Measurements from ENCODE around the gene HTR1A.

The HTR1A gene

DNA sequence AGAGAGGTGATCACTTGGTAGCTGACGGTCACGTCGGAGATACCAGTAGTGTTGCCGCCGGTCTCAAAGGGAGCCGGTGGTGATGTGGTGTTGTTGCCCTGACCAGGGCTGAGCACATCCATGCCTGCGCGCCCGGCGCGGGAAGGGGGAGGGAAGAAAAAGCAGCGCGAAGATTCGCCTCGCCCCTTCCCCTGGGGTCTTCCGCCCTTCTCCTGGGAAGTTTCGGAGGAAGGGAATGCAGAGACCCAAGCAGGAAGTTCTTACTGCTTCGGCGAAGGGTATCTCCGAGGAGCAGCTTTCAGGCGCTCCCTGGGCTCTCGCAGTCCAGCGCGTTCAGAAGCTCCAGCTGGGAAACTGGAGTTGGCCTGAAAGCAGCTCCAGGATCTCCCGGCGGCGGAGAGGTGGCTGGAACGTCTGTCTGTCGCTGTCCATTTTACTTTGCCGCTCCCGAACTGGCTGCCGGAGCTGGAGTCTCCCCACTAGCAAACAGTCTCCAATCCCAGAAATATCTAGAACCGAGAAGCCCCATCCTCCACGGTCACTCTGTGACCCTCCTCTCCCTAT is 565 bp downstream of the HTR1A start:
- no peak overlapping the region for H3K4me3 ChIP-seq (ENCODE audit: low read depth, low read length)
- no peak for TF ChIP-seq CTCF (IDR thresholded peaks at IDR 0.05; ENCODE audit: borderline replicate concordance, insufficient read depth, low read depth, low read length)

DNA sequence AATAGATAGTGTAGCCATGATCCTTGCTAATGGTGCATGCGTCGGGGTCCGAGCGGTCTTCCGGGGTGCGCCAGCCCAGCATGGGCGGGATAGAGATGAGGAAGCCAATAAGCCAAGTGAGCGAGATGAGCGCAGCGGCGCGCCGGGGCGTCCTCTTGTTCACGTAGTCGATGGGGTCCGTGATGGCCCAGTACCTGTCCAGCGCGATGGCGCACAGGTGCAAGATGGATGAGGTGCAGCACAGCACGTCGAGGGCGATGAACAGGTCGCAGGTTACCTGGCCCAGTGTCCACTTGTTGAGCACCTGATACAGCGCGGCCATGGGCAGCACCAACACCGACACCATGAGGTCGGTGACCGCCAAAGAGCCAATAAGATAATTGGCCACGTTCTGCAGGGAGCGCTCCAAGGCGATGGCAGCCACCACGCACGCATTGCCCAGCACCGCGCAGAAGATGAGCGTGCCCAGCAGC is 1.1 kb downstream of the HTR1A start:
- H3K4me3 ChIP-seq (ENCODE audit: low read depth, low read length) = no peak overlapping the region
- no peak for TF ChIP-seq CTCF (IDR thresholded peaks at IDR 0.05; ENCODE audit: borderline replicate concordance, insufficient read depth, low read depth, low read length)

- no peak overlapping the region for H3K4me3 ChIP-seq (ENCODE audit: low read depth, low read length)
- TF ChIP-seq CTCF (IDR thresholded peaks at IDR 0.05; ENCODE audit: borderline replicate concordance, insufficient read depth, low read depth, low read length) = no peak
Observed at GRCh38 chr5:63960646-63961045, 1.6 kb downstream of the HTR1A start.

DNA sequence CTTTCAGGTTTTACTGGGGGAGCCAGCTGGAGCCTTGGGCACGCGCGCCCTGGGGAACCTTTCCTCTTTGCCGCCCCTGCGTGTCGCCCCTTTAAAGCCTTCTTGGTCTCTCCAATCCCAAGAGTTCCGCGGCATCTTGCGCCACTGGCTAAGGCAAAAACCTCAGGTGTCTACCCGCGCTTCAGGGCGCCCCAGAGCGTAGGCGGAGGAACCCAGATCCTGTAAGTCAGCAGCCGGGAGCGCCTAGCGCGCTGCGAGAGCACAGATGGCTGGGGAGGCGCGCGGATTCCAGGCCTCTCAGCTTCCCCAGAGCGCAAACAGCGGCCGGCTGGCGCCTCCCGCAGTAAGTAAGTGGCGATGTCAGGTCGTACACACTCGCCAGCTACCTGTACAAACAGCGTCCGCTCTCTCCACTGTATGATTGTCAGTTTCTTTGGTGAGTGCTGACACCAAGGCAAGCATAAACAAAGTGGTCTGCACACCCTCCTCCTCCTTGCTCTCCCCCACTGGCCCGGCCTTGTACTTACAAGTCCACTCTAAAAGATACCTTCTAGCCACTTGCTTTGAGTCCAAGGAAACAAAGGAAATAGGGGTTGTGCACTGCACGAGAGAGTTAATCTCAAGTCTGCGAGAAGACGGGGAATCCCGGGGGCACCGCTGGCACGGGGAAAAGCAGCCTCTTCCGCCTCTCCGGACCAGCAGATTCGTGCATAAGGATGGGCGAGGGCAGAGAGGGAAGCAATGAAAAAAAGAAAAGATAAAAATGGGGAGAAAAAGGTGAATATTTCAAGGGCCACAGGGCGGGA is 2.9 kb downstream of the HTR1A start:
- TF ChIP-seq CTCF (IDR thresholded peaks at IDR 0.05; ENCODE audit: borderline replicate concordance, insufficient read depth, low read depth, low read length) = no peak
- H3K4me3 ChIP-seq (ENCODE audit: low read depth, low read length) = no peak overlapping the region

DNA sequence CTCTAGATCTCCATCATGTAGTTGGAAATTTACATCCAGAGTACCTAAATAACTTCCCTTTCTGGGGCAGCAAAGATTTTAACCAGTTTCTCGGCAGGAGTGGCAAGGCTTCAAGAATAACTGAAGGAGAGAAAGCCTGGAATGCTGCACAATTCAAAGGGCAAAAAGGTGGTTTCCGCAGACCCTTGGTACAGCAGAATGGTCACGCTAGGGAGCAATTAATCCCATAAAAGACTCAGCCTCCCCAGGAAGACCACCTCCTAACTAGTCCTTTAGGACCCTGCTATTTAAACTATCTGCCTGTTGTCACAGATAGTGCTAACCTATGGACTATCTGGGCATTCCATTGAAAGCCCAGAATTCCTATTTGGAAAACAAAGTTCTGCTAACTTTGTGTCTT is 3.6 kb downstream of the HTR1A start:
- TF ChIP-seq CTCF (IDR thresholded peaks at IDR 0.05; ENCODE audit: borderline replicate concordance, insufficient read depth, low read depth, low read length) = no peak
- H3K4me3 ChIP-seq (ENCODE audit: low read depth, low read length) = no peak overlapping the region

DNA sequence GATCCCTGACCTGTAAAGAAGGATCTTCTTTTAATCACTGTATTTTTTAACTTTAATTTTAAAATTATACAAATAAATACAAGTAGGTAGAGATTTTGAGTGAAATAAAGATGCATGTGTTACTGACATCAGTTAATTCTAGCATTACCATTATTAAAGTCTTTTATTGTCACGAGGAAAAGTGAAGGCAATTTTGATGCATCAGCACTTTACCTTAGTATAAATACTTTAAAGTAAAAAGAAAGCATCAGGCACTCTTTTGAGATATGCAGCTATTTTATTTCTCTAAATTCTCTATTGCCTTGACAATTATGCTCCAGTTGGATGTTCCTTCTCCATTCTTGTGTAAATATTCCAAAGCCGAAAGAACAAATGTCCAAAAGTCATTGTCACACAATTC is 4.6 kb downstream of the HTR1A start:
- H3K4me3 ChIP-seq (ENCODE audit: low read depth, low read length) = no peak overlapping the region
- TF ChIP-seq CTCF (IDR thresholded peaks at IDR 0.05; ENCODE audit: borderline replicate concordance, insufficient read depth, low read depth, low read length) = no peak

GRCh38 chr5:63953217-63953616 is 9.0 kb downstream of the HTR1A start:
- no peak overlapping the region for H3K4me3 ChIP-seq (ENCODE audit: low read depth, low read length)
- TF ChIP-seq CTCF (IDR thresholded peaks at IDR 0.05; ENCODE audit: borderline replicate concordance, insufficient read depth, low read depth, low read length) = no peak

All from GM12875 (cell line).